Measurements from ENCODE around the gene DISC1. TPM values are rescaled to one million over a fixed set of nuclear protein-coding genes. Genes with fewer than 3 reads are reported as not detected.

DISC1 gene
- total RNA-seq, 1 donor from 2014 or later = 16.0 TPM

DNA sequence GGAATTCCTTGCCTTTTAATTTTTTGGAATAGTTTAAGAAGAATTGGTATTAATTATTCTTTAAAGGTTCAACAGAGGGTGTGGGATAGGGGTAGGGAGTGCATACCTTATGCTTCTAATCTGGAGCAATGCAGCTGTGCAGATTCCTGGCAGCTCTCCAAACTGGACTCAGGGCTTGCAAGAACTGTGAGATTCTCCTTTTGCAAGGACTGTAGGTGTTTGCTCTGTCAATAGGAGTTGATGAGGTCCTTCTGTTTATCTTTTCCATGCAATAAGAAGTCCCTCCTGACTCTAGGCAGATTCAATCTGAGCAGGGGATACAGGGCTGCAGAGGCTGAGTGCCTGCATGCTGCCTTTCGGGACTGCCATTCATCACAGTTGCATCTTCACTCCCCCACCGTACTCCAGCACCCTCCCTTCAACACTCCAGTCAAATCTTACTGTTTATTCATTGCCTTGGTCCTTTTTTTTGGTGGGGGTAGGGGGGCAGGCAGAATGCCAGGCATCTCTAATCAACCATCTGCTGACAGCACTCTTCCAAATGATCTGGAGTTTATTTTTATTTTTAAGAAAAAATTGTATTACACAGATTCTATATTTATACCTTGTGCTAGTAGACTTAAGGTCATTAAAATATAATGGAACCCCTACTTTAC lies 122.3 kb downstream of the DISC1 start:
- Histone ChIP-seq H3K4me1 (no peaks in the 10 kb centered on the region), H3K27ac (no peak overlapping the region), H3K36me3 (peaks cover 0 to 19% of the 10 kb centered on the region in 2 donors), H3K4me3 (no peak overlapping the region), H3K9me3 (peaks cover 12 to 13% of the 10 kb centered on the region in 2 donors), H3K27me3 (no peaks in the 10 kb centered on the region)
- intact Hi-C loops (cut with DNase I) = no loop called here
- TF ChIP-seq, protein P1, sequence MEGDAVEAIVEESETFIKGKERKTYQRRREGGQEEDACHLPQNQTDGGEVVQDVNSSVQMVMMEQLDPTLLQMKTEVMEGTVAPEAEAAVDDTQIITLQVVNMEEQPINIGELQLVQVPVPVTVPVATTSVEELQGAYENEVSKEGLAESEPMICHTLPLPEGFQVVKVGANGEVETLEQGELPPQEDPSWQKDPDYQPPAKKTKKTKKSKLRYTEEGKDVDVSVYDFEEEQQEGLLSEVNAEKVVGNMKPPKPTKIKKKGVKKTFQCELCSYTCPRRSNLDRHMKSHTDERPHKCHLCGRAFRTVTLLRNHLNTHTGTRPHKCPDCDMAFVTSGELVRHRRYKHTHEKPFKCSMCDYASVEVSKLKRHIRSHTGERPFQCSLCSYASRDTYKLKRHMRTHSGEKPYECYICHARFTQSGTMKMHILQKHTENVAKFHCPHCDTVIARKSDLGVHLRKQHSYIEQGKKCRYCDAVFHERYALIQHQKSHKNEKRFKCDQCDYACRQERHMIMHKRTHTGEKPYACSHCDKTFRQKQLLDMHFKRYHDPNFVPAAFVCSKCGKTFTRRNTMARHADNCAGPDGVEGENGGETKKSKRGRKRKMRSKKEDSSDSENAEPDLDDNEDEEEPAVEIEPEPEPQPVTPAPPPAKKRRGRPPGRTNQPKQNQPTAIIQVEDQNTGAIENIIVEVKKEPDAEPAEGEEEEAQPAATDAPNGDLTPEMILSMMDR (IDR thresholded peaks at IDR 0.05) = no peak
- no peak for DNase-seq (ENCODE audit: low spot score in 2 of 2)

DNA sequence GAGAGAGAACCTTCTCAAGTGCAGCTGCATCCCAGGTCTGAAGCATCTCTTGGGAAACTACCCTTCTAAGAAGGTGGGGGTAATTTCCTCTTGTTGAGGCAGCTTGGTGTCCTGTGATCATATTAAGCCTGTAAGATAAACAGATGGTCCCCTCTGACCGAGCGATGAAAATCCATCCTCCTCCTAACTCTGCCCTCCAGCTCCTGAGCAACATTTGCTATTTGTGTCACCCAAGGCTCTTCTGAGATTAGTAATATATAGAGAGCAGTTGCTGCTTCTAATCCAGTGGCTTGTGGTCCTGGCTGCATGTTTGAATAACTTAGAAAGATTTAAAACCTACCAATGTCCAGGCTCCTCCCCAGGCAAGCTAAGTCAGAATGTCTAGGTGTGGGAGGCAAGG lies 123.7 kb downstream of the DISC1 start:
- Histone ChIP-seq H3K36me3 (peaks cover 0 to 19% of the 10 kb centered on the region in 2 donors), H3K4me3 (no peak overlapping the region), H3K27ac (no peak overlapping the region), H3K27me3 (no peaks in the 10 kb centered on the region), H3K9me3 (peaks cover 12 to 13% of the 10 kb centered on the region in 2 donors), H3K4me1 (no peaks in the 10 kb centered on the region)
- TF ChIP-seq, protein P1 (IDR thresholded peaks at IDR 0.05) = no peak
- intact Hi-C loops (cut with DNase I) = loop anchor here (10.0 kb wide), 1 partner anchor 1495 kb away; no protein-coding TSS in a partner anchor
- no peak for DNase-seq (ENCODE audit: low spot score in 2 of 2)

GRCh38 chr1:231750818-231751362 lies 124.3 kb downstream of the DISC1 start:
- intact Hi-C loops (cut with DNase I) = loop anchor here (10.0 kb wide), 1 partner anchor 1494 kb away; no protein-coding TSS in a partner anchor
- Histone ChIP-seq H3K4me3 (no peak overlapping the region), H3K4me1 (no peaks in the 10 kb centered on the region), H3K36me3 (peaks cover 0 to 19% of the 10 kb centered on the region in 2 donors), H3K27ac (no peak overlapping the region), H3K27me3 (no peaks in the 10 kb centered on the region), H3K9me3 (peaks cover 12 to 13% of the 10 kb centered on the region in 2 donors)
- TF ChIP-seq, protein P1 (IDR thresholded peaks at IDR 0.05) = no peak
- DNase-seq (ENCODE audit: low spot score in 2 of 2) = no peak

DNA sequence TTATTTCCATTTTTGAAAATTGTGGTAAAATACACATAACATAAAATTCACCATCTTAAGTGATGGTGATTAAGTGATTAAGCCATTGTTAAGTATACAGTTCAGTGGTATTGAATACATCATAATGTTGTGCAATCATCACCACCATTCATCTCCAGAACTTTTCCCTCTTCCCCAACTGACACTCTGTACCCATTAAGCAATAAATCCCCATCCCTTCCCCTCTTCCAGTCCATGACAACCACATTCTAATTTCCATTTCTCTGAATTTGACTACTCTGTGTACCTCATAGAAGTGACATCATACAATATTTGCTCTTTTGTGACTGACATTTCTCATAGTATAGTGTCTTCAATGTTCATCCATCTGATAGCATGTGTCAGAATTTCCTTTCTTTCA lies 124.8 kb downstream of the DISC1 start:
- no peak for DNase-seq (ENCODE audit: low spot score in 2 of 2)

GRCh38 chr1:231753313-231753712 lies 126.7 kb downstream of the DISC1 start:
- DNase-seq (ENCODE audit: low spot score in 2 of 2) = no peak
- peaks cover 12 to 13% of the 10 kb centered on the region in 2 donors for H3K9me3 ChIP-seq
- peaks cover 0 to 19% of the 10 kb centered on the region in 2 donors for H3K36me3 ChIP-seq
- no peak overlapping the region for H3K4me3 ChIP-seq
- intact Hi-C loops (cut with DNase I) = loop anchor here (10.0 kb wide), 1 partner anchor 1491 kb away; no protein-coding TSS in a partner anchor
- H3K27me3 ChIP-seq = no peaks in the 10 kb centered on the region
- no peak overlapping the region for H3K27ac ChIP-seq
- H3K4me1 ChIP-seq = no peaks in the 10 kb centered on the region
- TF ChIP-seq, protein P1 (IDR thresholded peaks at IDR 0.05) = no peak

More for the DNA sequence above, 124.8 kb downstream of the DISC1 start:
- TF ChIP-seq, protein P1 (IDR thresholded peaks at IDR 0.05) = no peak
- Histone ChIP-seq H3K4me1 (no peaks in the 10 kb centered on the region), H3K36me3 (peaks cover 0 to 19% of the 10 kb centered on the region in 2 donors), H3K9me3 (peaks cover 12 to 13% of the 10 kb centered on the region in 2 donors), H3K27me3 (no peaks in the 10 kb centered on the region), H3K27ac (no peak overlapping the region), H3K4me3 (no peak overlapping the region)
- intact Hi-C loops (cut with DNase I) = loop anchor here (10.0 kb wide), 1 partner anchor 1493 kb away; no protein-coding TSS in a partner anchor
